Duodenal mucosa (tissue), 2 donors: Measurements from ENCODE around the gene CNNM1.

ENCODE experiments used
- H3K27ac ChIP-seq: one replicate; pipeline ENCODE4 v1.7.0; 2013; ENCODE audit warnings: low read depth, low read length
- H3K27me3 ChIP-seq, 2 donors: one replicate each; pipeline ENCODE4 v1.7.0; 2013; ENCODE audit warnings: low read length in 2 of 2, control low read depth in 1 of 2; ENCODE audit not compliant: insufficient read depth in 2 of 2, control insufficient read depth in 1 of 2
- H3K36me3 ChIP-seq, 2 donors: one replicate each; pipeline ENCODE4 v1.7.0; 2013; ENCODE audit warnings: low read length in 2 of 2, control low read depth in 1 of 2; ENCODE audit not compliant: insufficient read depth in 2 of 2, control insufficient read depth in 1 of 2
- H3K4me1 ChIP-seq, 2 donors: one replicate each; pipeline ENCODE4 v1.7.0; 2013; ENCODE audit warnings: low read length in 2 of 2, control low read depth in 1 of 2; ENCODE audit not compliant: insufficient read depth in 2 of 2, control insufficient read depth in 1 of 2
- H3K4me3 ChIP-seq, 2 donors: one replicate each; pipeline ENCODE4 v1.7.0; 2013; ENCODE audit warnings: low read length in 2 of 2, low read depth in 1 of 2
- H3K9ac ChIP-seq, 2 donors: one replicate each; pipeline ENCODE4 v1.7.0; 2013; ENCODE audit warnings: low read length in 2 of 2, low read depth in 1 of 2
- H3K9me3 ChIP-seq, 2 donors: one replicate each; pipeline ENCODE4 v1.7.0; 2013; ENCODE audit warnings: low read length in 2 of 2, control low read depth in 1 of 2; ENCODE audit not compliant: control insufficient read depth in 1 of 2

The CNNM1 gene

DNA sequence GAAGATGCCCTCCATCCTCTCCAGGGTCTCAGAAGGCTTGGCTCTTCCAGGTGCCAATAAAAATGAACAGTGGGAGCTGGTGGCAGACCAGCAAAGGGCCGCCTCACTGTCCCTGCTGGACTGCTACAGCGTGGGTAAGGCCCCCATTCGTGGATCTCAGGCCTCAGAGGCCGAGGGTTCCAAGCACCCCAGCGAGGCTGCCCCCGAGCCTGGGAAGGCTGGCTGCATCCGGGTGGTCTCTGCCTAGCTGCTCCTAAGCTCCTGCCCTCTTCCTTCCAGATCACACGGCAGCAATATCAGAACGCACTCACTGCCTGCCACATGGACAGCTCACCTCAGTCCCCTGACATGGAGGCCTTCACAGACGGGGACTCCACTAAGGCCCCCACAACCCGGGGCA lies 58.4 kb downstream of the CNNM1 start:
- Histone ChIP-seq H3K4me1 (no peaks in the 10 kb centered on the region), H3K4me3 (no peak overlapping the region), H3K36me3 (no peaks in the 10 kb centered on the region), H3K27me3 (no peaks in the 10 kb centered on the region), H3K9me3 (no peaks in the 10 kb centered on the region), H3K27ac (no peak overlapping the region), H3K9ac (no peak overlapping the region)

DNA sequence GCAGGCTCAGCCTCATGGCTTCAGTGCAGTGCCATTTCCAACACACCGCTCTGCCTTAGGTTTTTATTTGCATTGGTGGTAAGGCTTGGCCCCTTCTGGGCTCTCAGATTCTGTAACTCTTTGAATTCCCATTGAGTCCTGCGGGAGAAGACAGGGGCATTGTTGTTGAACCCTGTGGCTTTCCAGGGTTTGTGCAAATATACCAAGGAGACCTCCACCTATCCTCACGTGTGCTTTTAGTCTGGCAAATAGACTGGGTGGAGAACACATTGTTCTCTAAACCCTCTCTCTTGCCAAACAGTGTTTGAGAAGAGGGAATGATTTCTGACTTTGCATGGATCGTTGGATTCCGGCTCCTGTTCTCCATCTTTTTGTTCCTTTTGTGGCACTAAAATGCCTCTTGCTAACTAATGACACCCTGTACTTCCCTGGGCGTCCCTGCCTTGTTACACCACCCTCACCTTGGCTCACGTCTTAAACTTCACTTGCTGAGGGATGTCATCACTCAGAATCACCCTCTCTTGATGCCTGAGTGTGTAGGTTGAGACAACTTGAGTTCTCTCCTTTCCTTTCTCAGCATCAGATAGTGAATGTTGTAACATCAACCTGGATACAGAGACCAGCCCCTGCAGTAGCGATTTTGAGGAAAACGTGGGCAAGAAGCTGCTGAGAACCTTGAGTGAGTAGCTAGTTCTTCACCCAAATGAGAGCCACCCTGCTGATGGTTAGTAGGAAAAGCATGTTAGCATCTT lies 60.7 kb downstream of the CNNM1 start:
- Histone ChIP-seq H3K4me3 (no peak overlapping the region), H3K9ac (no peak overlapping the region), H3K36me3 (peaks cover 0 to 4% of the 10 kb centered on the region in 2 donors), H3K9me3 (no peaks in the 10 kb centered on the region), H3K27me3 (no peaks in the 10 kb centered on the region), H3K4me1 (no peaks in the 10 kb centered on the region), H3K27ac (no peak overlapping the region)

DNA sequence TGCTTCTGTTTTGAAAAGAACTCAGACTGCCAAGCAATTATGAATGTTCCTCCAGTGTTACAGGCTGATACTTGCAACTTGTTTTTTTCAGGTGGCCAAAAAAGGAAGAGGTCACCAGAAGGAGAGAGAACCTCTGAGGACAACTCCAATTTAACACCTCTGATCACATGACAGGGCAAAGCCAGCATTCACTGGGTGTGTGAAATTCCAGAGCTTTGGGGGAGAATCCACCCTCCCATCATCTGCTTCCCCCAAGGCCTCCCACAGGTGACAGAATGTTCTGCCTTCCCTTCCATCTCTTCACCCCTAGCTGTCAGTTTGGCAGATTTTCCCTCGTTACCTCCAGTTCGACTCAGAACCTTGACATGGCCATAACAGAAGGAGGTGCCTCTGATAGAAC lies 62.2 kb downstream of the CNNM1 start:
- Histone ChIP-seq H3K9me3 (no peaks in the 10 kb centered on the region), H3K27me3 (no peaks in the 10 kb centered on the region), H3K9ac (no peak overlapping the region), H3K36me3 (peaks cover 0 to 17% of the 10 kb centered on the region in 2 donors), H3K27ac (no peak overlapping the region), H3K4me3 (no peak overlapping the region), H3K4me1 (peaks cover 0 to 8% of the 10 kb centered on the region in 2 donors)

DNA sequence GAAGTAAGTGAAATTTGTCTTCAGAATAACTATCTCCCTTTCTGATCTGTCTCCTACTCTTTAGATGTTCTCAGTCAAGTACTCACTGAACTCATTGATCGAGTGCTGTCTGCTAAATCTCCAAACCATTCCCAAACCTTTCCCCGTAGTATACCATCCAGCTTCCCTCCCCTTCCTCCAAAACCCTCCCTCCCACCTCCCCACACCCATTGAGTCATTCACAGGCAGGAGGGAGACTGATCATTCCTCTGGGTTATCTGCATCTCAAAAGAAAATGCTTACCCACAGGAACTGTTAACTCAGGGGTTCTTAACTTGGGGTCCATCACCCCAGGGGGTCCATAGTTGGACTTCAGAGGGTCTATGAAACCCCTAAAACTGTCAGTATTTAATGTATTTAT lies 63.9 kb downstream of the CNNM1 start:
- Histone ChIP-seq H3K36me3 (peaks cover 12 to 34% of the 10 kb centered on the region in 2 donors), H3K27me3 (no peaks in the 10 kb centered on the region), H3K9me3 (no peaks in the 10 kb centered on the region), H3K9ac (no peak overlapping the region), H3K4me3 (no peak overlapping the region), H3K4me1 (peaks cover 0 to 11% of the 10 kb centered on the region in 2 donors), H3K27ac (no peak overlapping the region)

DNA sequence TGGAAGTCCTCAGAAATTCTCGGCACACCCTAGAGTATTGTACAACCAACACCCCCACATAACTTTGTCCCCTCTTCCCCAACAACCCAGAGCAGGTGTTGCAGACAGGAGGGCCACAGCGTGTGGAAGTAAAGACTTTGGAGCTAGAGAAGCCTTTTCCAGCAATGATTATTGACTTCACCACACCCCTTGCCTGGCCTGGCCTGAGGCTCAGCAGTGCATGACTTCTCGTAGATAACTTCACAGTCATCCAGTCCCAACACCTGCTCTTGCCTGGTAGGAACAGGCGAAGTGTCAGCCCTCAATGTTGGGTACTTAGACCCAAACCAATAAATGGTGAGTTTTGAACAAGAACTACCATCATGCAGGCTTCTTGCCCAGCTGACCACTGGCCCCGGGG lies 64.5 kb downstream of the CNNM1 start:
- Histone ChIP-seq H3K9ac (no peak overlapping the region), H3K27me3 (no peaks in the 10 kb centered on the region), H3K36me3 (peaks cover 15 to 40% of the 10 kb centered on the region in 2 donors), H3K27ac (no peak overlapping the region), H3K4me3 (no peak overlapping the region), H3K4me1 (peaks cover 0 to 11% of the 10 kb centered on the region in 2 donors), H3K9me3 (no peaks in the 10 kb centered on the region)

DNA sequence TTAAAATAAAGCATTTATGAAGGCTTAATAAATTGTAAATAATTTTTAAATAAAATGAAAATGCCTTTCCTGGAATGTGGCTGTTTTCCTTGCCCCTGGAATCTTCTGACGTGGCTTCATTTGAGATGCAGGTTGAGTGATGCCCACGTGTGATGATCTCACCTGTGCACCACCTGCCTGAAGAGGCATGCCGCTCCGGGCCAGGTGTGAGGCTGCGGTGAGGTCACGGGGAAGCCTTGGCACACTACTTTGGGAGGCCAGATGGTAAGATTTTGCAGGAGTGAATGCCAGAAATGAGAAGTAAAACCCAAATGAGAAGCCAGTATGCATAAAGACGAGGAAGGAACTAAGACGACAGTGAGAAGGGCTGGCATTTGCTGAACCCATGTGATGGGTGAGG lies 65.1 kb downstream of the CNNM1 start:
- Histone ChIP-seq H3K36me3 (peaks cover 18 to 46% of the 10 kb centered on the region in 2 donors), H3K9me3 (no peaks in the 10 kb centered on the region), H3K9ac (no peak overlapping the region), H3K27ac (no peak overlapping the region), H3K27me3 (no peaks in the 10 kb centered on the region), H3K4me3 (no peak overlapping the region), H3K4me1 (peaks cover 0 to 11% of the 10 kb centered on the region in 2 donors)

DNA sequence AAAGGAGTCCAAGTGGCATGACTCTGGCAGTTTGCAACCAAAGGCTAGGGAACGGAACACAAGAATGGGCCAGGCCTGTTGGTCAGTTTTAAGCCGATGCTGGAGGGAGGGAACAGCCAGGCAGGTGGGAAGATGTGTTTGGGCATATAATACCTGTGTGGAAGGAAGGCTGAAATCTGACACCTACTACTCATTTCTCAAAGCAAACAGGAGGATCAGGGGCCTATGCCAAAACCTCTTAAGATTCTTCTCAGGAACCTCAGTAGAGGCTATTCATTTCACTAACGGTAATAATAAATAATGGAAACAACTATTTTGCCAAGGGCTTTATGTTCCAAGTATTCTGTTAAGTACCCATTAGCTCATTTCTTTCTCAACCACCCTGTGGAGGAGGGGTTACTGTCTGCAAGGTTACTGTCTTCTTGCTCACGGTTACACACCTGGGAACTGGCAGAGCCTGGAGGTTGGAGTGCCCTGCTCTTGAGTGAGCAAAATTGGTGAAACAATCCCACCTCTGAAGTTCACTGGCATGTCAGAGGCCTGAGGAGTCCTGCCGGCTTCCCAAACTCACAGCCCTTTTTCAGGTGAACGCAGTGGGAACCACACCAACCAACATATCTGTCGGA lies 65.7 kb downstream of the CNNM1 start:
- Histone ChIP-seq H3K9ac (no peak overlapping the region), H3K36me3 (peaks cover 18 to 52% of the 10 kb centered on the region in 2 donors), H3K4me1 (peaks cover 0 to 11% of the 10 kb centered on the region in 2 donors), H3K27ac (no peak overlapping the region), H3K27me3 (no peaks in the 10 kb centered on the region), H3K4me3 (no peak overlapping the region), H3K9me3 (no peaks in the 10 kb centered on the region)

DNA sequence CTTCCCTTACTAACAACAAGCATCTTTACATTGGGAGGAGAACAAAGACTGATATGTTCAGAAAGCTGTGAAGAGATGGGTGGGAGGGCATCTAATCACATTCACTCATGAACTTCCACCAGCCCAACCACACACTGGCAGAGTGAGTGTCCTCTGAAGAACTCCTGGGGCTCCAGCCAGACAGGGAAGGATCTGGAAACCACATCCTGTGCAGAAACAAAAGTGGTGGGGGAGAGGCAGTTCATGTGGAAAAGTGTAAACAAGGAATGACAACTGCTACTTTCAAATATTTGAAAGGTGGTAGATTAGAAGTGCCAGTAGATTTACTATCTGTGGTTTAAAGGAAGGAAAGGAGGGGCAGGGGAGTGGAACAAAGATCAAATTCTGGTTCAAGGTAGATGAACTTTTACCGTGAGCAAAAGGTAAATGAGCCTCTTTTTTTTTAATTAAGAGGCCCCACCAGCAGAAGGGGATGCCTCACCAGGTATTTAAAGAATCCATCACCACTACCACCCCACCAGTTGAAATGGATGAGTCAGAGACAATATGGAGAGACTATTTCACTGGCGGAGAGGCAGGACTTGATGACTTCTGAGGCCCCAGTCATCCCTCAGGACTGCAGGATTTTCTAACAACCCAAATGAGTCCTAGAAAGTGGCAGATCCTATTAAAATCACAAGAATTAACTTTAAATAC lies 66.7 kb downstream of the CNNM1 start:
- peaks cover 18 to 60% of the 10 kb centered on the region in 2 donors for H3K36me3 ChIP-seq
- no peak overlapping the region for H3K4me3 ChIP-seq
- H3K9ac ChIP-seq = no peak overlapping the region
- peaks cover 0 to 11% of the 10 kb centered on the region in 2 donors for H3K4me1 ChIP-seq
- H3K9me3 ChIP-seq = no peaks in the 10 kb centered on the region
- no peak overlapping the region for H3K27ac ChIP-seq
- no peaks in the 10 kb centered on the region for H3K27me3 ChIP-seq

DNA sequence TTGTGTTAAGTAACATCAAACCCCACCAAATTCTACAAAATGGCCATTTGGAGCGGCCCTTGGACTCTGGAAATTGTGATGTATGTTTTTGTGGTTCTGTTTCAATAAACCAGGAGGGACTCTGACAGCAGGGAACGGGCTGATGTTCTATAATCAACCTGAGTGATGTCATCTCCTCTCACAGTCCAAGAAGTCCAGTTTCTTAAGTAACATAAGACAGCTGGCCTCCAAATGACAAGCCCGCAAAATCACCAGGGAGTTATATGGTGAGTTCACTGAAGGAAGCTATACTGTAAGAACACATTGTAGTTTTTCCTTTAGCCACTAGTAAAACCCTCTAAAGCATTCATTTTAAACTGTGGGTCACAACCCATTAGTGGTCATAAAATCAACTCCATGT lies 67.3 kb downstream of the CNNM1 start:
- peaks cover 18 to 66% of the 10 kb centered on the region in 2 donors for H3K36me3 ChIP-seq
- H3K4me3 ChIP-seq = no peak overlapping the region
- no peak overlapping the region for H3K9ac ChIP-seq
- no peaks in the 10 kb centered on the region for H3K27me3 ChIP-seq
- no peak overlapping the region for H3K27ac ChIP-seq
- peaks cover 0 to 11% of the 10 kb centered on the region in 2 donors for H3K4me1 ChIP-seq
- H3K9me3 ChIP-seq = no peaks in the 10 kb centered on the region

DNA sequence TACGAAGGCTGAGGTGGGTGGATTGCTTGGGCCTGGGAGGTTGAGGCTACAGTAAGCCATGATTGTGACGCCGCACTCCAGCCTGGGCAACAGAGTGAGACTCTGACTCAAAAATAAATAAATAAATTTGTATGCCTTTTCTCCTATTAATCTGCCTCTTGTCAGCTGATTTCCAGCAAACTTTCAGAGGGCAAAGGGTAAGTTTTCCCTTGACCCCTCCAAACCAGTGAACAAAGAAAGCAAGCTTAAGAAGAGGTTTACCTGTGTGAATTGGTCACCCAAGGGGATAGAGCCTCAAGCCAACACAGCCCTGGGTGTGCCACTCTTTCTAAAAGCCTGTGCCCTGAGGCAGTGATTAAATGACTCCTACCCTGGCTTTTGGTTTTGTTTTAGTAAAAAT lies 70.5 kb downstream of the CNNM1 start:
- H3K27me3 ChIP-seq = no peaks in the 10 kb centered on the region
- H3K9me3 ChIP-seq = no peaks in the 10 kb centered on the region
- H3K9ac ChIP-seq = no peak overlapping the region
- no peak overlapping the region for H3K4me3 ChIP-seq
- H3K36me3 ChIP-seq = peaks cover 40 to 94% of the 10 kb centered on the region in 2 donors
- no peak overlapping the region for H3K27ac ChIP-seq
- H3K4me1 ChIP-seq = peaks cover 0 to 11% of the 10 kb centered on the region in 2 donors
